ENCODE data around the gene HELZ.
A peak's percentile ranks its signal among the peaks of the same experiment; 100 is the strongest.
"Not testable (repeated sequence)": the region's sequence is repeated elsewhere in the genome, so short reads cannot be mapped to it uniquely, and the experiment has no call there.

The HELZ gene

GRCh38 chr17:67245073-67245693, at the start of gene HELZ:
Gene HELZ (minus strand): TSS chr17:67245196. CDS start chr17:67218804, 26,392 bp downstream.
- DNase-seq: peak; percentile 71

- peak; percentile 62 for DNase-seq
Observed at GRCh38 chr17:67293251-67294203, 48.5 kb upstream of the HELZ start.

- DNase-seq: no peak
Observed at GRCh38 chr17:67290711-67291291, 45.8 kb upstream of the HELZ start.

- DNase-seq: no peak
Observed at GRCh38 chr17:67290244-67290643, 45.2 kb upstream of the HELZ start.

GRCh38 chr17:67289181-67289876, 44.3 kb upstream of the HELZ start:
- DNase-seq: no peak

- DNase-seq: not testable (repeated sequence)
Observed at GRCh38 chr17:67286826-67287225, 41.8 kb upstream of the HELZ start.

DNA sequence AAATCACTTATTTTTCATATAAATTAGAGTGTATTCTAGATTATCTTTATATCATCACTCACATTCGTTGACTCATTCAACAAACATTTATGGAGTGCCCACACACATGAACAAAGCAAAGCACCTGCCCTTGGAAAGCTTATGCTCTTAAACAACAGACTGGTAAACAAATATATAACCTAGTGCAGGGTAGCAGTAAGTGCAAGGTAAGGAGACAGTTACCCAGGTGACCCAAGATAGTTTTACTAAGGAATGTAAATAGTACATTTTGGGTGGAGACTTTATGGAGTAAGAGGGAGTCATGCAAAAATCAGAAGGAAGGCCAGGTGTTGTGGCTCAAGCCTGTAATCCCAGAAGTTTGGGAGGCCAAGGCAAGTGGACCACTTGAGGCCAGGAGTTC, 40.4 kb upstream of the HELZ start:
- DNase-seq: no peak

DNA sequence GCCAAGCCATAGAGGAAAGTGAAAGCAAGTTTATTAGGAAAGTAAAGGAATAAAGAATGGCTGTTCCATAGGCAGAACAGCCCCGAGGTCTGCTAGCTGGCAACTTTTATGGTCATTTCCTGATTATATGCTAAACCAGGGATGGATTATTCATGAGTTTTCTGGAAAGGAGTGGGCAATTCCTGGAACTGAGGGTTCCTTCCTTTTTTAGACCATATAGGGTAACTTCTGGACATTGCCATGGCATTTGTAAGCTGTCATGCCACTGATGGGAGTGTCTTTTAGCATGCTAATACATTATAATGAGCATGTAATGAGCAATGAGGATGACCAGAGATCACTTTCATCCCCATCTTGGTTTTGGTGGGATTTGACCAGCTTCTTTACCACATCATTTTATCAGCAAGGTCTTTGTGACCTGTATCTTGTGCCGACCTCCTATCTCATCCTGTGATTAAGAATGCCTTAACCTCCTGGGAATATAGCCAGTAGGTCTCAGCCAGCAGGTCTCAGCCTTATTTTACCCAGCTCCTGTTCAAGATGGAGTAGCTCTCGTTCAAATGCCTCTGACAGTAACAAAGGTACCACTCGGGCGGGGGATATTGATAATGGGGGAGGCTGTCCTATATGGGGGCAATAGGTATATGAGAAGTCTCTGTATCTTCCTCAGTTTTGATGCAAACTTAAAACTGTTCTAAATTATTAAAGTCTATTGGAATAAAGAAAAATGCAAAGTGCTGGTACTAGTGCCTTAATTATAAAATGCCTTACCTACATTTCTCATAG, 38.9 kb upstream of the HELZ start:
- DNase-seq: no peak

- no peak for DNase-seq
Observed at GRCh38 chr17:67281743-67282142, 36.7 kb upstream of the HELZ start.

DNA sequence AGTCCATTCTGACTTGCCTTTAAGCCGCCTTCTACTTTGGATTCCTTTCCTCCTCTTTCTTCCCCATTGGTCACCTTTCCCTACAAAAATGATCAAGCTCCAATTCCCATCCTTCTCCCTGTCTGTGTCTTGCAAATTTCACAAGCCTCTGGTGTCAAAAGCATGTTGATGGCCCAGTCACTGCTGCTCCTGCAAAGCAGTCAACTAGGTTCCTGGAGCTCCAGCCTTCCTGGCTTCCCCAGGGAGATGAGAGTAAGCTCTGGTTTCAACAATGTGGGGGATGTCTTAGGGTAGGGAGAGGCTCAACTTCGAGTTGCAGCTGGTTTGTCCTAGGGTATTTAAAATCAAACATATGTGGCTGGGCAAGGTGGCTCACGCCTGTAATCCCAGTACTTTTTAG, 36.1 kb upstream of the HELZ start:
- DNase-seq: no peak

- DNase-seq: no peak
Observed at GRCh38 chr17:67280279-67280678, 35.3 kb upstream of the HELZ start.

DNA sequence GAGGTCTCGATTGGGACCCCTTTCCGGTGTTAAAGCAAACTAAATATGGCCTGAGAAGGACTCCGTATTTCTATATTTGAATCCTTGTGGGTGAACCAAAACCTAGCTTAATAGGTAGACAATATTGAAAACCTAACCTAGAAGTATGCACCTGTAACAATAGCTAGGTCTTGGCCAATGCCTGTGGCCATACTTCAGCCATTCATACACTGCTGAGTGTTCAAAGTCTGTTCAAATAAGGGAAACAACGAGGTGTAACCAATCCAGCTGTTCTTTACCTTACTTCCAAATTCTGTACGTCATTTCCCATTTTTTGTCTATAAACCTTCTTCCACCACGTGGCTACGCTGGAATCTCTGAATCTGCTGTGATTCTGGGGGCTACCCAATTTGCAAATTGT, 34.1 kb upstream of the HELZ start:
- no peak for DNase-seq

GRCh38 chr17:67278363-67278762, 33.4 kb upstream of the HELZ start:
- no peak for DNase-seq

DNA sequence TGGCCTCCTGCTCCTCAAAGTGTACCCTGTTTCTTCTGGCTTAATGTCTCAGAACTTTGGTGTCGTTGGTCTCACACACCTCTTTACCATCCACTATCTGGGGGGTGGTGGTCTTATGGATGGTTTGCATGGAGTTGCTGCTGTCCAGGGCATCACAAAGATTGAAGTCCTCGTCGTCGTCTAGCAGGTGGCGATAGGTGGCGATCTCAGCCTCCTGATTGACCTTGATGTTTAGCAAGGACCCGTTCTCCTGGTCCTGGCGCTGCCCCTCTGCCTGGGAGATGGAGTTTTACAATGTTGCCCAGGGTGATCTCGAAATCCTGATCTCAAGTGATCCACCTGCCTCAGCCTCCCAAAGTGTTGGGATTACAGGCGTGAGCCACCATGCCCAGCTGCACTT, 31.1 kb upstream of the HELZ start:
- DNase-seq: no peak

DNA sequence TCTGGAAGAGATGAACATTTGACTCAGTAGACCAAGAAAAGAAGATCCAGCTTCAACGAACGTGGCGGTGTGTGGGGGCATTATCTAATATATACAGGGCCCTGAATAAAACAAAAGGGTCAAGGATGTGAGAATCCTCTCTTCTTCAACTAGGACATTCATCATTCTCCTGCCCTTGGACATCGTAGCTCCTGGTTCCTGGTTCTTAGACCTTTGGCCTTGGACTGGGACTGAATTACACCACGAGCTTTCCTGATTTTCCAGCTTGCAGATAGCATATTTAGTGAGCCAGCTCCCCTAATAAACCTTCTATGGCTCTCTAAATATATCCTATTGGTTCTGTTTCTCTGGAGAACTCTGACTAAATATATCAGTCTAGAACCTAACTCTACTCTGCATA, 29.5 kb upstream of the HELZ start:
- DNase-seq: no peak

GRCh38 chr17:67273900-67274299, 28.9 kb upstream of the HELZ start:
- no peak for DNase-seq

- DNase-seq: no peak
Observed at GRCh38 chr17:67272312-67273047, 27.5 kb upstream of the HELZ start.

DNA sequence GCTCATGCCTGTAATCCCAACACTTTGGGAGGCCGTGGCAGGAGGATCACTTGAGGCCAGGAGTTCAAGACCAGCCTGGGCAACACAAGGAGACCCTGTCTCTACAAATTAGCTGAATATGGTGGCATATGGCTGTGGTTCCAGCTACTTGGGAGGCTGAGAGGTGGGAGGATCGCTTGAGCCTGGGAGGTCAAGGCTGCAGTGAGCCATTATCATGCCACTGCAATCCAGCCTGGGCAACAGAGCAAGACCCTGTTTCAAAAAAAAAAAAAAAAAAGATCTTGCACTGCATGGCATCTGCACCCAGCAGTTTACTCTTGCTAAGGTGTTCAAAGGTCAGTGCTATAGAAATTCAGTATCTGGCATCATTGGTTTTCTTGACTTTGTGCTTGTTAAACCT, 26.2 kb upstream of the HELZ start:
- DNase-seq: not testable (repeated sequence)

DNA sequence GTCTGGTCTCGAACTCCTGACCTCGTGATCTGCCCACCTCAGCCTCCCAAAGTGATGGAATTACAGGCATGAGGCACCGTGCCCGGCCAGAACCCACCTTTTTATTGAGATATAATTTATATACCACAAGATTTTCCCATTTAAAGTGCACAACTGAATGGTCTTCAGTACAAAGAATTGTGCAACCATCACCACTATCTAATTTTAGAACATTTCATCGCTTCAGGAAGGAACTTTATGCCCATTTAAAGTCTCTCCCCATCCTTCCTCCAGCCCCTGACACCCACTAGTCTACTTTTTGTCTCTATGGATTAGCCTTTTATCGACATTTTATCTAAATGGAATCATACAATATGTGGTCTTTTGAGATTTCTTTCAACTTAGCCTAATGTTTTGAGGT, 25.4 kb upstream of the HELZ start:
- no peak for DNase-seq

DNA sequence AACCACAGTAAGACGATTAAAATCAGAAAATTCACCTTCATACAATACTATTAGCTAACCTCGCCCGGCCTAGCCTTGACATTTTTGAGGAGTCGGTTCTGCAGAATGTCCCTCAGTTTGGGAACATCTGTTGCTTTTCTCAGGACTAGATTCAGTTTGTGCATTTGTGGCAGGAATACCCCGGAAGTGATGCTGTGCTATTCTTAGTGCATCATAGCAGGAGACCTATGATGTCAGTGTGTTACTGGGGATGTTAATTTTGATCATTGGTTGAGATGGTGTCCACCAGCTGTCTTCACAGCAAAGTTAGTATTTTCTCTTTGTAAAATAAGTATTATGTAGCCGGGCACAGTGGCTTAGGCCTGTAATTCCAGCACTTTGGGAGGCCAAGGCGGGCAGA, 21.5 kb upstream of the HELZ start:
- DNase-seq: no peak

DNA sequence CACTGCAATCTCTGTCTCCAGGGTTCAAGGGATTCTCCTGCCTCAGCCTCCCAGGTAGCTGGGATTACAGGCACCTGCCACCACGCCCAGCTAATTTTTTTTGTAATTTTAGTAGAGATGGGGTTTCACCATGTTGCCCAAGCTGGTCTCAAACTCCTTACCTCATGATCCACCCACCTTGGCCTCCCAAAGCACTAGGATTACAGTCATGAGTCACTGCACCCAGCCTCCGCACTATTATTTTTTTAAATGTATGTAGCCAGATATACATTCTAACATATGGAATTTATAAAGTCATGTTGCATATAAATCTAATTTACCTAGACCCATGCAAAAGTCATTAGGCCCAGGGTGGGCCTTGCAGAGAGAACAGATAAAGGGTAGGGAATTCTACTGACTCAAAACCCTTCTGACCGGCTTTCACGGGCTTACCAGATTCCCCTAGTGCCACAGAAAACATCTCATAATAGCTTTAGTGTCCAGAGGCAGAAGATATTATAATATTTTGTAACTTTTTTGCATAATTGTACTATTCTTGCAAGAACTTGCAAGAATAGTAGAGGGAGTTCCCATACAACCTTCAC, 20.5 kb upstream of the HELZ start:
- no peak for DNase-seq
